Large intestine (tissue), 3 donors: Measurements from ENCODE around the gene FRZB. TPM values are rescaled to one million over a fixed set of nuclear protein-coding genes. Genes with fewer than 3 reads are reported as not detected.
A peak's percentile ranks its signal among the peaks of the same experiment; 100 is the strongest.
"Not testable (repeated sequence)": the region's sequence is repeated elsewhere in the genome, so short reads cannot be mapped to it uniquely, and the experiment has no call there.

Source experiments
- DNase-seq, 2 donors: peaks; one replicate each; pipeline versions ENCODE4 v3.0.0 to v3.0.0-alpha.2; 2013
- H3K27ac ChIP-seq: one replicate; pipeline ENCODE4 v1.5.1; 2013; ENCODE audit warnings: low read length
- H3K27me3 ChIP-seq: 2 replicates; pipeline ENCODE4 v1.6.1; 2013; ENCODE audit warnings: low read length; ENCODE audit not compliant: control insufficient read depth, insufficient read depth
- H3K36me3 ChIP-seq: 2 replicates; pipeline ENCODE4 v1.6.1; 2013; ENCODE audit warnings: low read length; ENCODE audit not compliant: control insufficient read depth, insufficient read depth
- H3K4me1 ChIP-seq: one replicate; pipeline ENCODE4 v1.6.1; 2013; ENCODE audit warnings: low read length; ENCODE audit not compliant: control insufficient read depth, insufficient read depth
- H3K4me3 ChIP-seq: one replicate; pipeline ENCODE4 v1.5.1; 2013; ENCODE audit warnings: low read length
- H3K9me3 ChIP-seq: one replicate; pipeline ENCODE4 v1.6.1; 2013; ENCODE audit warnings: mild to moderate bottlenecking, low read depth, low read length, moderate library complexity; ENCODE audit not compliant: control insufficient read depth
- WGBS: methylation state at CpG from one replicate; pipeline ENCODE4 v1.1.5; 2013; ENCODE audit warnings: low lambda C conversion rate; ENCODE audit not compliant: insufficient coverage; 5-methylcytosine and 5-hydroxymethylcytosine counted together
- polyA plus RNA-seq: library from polyadenylated mRNA; unstranded; fragments of 120-200 nt; gene quantifications from one replicate; pipeline ENCODE4 v1.2.1, GENCODE V29; 2013

Gene FRZB
- polyA plus RNA-seq, 1 donor: 34.5 TPM

DNA sequence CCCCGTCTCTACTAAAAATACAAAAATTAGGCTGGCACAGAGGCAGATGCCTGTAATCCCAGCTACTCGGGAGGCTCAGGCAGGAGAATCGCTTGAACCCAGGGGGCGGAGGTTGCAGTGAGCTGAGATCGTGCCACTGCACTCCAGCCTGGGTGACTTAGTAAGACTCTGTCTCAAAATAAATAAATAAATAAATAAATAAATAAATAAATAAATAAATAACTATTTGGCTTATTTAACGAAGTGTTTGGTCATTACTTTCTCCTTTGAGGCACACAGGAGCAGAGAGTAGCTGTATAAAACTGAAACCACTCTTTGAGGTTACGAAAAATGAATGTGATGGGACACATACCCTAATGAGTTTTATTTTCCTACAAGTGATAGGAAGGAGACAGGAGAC, 26.6 kb upstream of the FRZB start:
- H3K27ac ChIP-seq, H3K36me3 ChIP-seq, H3K9me3 ChIP-seq, H3K27me3 ChIP-seq, H3K4me3 ChIP-seq, DNase-seq: not testable (repeated sequence)
- peaks cover 14% of the 10 kb centered on the region for H3K4me1 ChIP-seq
- 93% methylated on average over 3 of the region's 7 CpGs for WGBS

DNA sequence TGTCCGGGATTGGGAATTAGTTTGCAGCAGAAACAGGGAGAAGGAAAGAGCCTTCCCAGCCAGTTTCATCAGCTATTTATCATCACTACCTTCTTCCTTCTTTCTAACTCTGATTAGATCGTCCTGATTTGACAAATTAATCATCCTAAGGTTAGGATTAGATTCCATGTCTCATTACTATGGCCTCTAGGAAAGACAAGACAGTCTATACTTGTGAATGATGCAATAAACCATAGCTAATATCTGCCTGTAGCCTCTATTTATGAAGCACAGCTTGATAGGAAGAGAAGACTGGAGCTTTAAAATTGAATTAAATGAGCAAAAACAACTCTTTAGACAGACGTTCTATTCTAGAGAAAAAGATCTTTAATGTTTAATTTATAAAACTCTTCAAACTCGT, 25.2 kb upstream of the FRZB start:
- Histone ChIP-seq H3K36me3 (no peaks in the 10 kb centered on the region), H3K9me3 (peaks cover 2% of the 10 kb centered on the region), H3K4me1 (peaks cover 14% of the 10 kb centered on the region), H3K27ac (peak overlapping the region; percentile 89), H3K27me3 (no peaks in the 10 kb centered on the region), H3K4me3 (no peak overlapping the region)
- WGBS: 51% methylated on average over 3 of the region's 4 CpGs
- DNase-seq: peak in 1 of 2 donors; percentile 33

DNA sequence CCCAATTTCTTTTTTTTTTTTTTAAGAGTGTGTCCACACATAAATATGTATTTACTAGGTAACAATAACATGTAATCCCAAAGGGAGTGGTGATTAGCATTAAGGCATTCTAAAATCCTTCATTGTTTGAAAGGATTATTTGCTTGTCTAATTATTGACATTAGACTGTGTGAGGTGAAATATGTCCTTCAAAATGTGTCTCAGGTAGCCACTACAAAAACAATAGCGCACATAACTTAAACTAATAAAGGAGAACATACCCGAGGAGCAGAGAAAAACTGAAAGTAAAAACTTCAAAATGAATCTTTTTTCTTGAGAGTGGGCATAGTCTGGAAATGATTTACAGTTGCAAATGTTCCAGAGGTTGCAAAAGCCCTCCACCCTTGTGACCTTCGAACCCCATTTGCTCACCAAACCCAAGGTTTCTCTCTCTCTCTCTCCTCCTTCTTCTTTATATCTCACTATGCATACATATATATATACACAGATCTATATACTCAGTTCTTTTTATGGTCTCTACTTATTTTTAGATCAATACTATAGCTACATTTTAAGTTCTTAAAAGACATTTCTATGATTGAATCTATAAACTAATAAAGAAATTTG, 24.4 kb upstream of the FRZB start:
- Histone ChIP-seq H3K4me1 (peaks cover 14% of the 10 kb centered on the region), H3K27ac (peak overlapping the region; percentile 89), H3K4me3 (peak overlapping the region; percentile 44), H3K9me3 (peaks cover 2% of the 10 kb centered on the region), H3K27me3 (no peaks in the 10 kb centered on the region), H3K36me3 (no peaks in the 10 kb centered on the region)
- DNase-seq: peak; percentile 69 to 85
- 6% methylated on average over 2 of the region's 3 CpGs for WGBS

- Histone ChIP-seq H3K4me3 (peak overlapping the region; percentile 44), H3K36me3 (no peaks in the 10 kb centered on the region), H3K27ac (peak overlapping the region; percentile 89), H3K27me3 (no peaks in the 10 kb centered on the region), H3K4me1 (peaks cover 14% of the 10 kb centered on the region), H3K9me3 (peaks cover 2% of the 10 kb centered on the region)
- peak; percentile 26 to 69 for DNase-seq
- no CpG with 5 or more reads among the region's 7 CpGs for WGBS
These were observed 23.9 kb upstream of the FRZB start for GRCh38 chr2:182890305-182890704.

DNA sequence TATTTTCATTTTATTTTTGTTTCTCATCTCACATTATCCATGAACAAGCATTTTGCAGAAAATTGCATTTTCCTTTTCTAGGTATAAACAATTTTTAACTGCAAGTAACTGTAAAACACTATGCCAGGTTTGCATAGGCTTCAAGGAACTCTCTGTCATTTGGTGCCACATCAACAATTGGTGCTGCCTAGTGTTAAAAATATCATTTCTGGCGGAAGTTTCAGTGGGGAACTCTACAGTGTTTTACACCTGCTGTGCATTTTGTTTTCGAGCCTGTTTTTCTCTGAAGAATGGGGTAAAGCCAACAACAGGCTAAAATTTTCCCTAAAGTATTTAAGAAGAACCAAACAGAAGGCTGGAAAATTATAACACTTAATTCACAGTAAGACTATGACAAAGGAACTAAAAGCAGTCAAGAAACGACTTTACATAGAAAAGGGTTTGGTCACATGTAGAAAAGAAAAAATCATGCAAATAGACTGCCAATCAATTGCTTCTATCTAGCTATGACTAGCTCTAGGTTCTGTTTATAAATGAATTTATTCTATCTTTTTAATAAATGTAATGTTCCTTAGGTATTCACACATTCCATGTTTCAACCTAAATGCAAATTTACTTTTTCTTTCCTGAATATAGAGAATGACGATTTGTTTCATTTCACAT, 21.4 kb upstream of the FRZB start:
- Histone ChIP-seq H3K9me3 (no peaks in the 10 kb centered on the region), H3K27me3 (no peaks in the 10 kb centered on the region), H3K4me1 (peaks cover 14% of the 10 kb centered on the region), H3K36me3 (no peaks in the 10 kb centered on the region), H3K4me3 (no peak overlapping the region), H3K27ac (no peak overlapping the region)
- 94% methylated on average over 2 of the region's 4 CpGs for WGBS
- no peak for DNase-seq

DNA sequence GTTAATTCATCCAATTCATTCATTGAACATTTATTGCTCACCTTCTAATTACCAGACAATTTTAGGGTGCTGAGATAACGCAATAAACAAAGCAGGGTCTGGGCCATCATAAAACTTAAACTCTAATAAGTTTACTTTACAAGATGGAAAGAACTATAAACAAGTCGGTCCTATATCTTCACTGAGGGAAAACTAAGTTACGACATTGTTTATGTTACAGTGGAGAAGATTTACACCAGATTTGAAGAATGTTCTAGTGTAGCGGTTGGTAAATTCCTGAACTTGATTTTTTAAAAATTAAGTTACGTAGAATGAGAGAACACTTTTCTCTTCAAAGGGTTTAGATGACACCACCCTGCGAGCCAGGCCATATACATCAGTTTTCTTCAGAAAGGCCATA, 20.7 kb upstream of the FRZB start:
- H3K27ac ChIP-seq: no peak overlapping the region
- peaks cover 14% of the 10 kb centered on the region for H3K4me1 ChIP-seq
- H3K9me3 ChIP-seq: no peaks in the 10 kb centered on the region
- H3K4me3 ChIP-seq: no peak overlapping the region
- H3K27me3 ChIP-seq: no peaks in the 10 kb centered on the region
- WGBS: 60% methylated on average over 4 of the region's 6 CpGs
- H3K36me3 ChIP-seq: no peaks in the 10 kb centered on the region
- DNase-seq: no peak

DNA sequence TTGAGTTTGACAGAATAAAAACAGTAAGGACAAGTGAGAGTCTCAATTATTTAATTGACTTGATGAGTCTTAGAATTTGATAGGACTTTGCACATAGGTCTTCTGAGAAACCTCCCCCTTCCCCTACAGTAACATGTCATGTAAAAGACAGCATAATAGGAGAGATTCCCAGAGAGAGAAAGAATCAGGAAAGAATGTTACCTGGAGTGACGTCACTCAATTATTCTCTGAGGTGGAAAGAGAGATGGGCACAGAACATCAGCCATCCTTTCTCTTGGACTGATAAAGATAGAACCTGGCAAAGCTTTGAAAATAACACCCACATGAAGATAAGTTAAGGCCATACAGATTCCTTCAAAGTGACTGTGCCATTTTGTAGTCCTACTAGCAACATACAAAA, 19.3 kb upstream of the FRZB start:
- Histone ChIP-seq H3K27ac (no peak overlapping the region), H3K27me3 (no peaks in the 10 kb centered on the region), H3K9me3 (no peaks in the 10 kb centered on the region), H3K4me3 (no peak overlapping the region), H3K4me1 (peaks cover 5% of the 10 kb centered on the region), H3K36me3 (no peaks in the 10 kb centered on the region)
- no peak for DNase-seq
- WGBS: 100% methylated on average over 1 of the region's 1 CpG

DNA sequence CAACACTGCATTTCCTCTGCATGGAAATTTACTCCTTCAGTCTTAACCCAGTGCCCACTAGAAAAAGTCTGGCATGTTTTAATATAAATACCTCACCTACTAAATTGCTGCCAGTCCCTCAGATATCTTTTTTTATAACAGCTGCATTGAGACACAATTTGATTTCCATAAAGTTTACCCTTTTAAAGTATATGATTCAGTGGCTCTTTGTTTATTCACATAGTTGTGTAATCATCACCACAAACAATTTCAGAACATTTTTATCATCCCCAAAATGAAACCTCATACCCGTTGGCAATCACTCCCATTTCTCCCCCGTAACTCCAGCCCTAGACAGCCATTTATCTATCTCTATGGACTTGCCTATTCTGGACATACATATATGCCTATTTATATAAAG, 17.0 kb upstream of the FRZB start:
- H3K36me3 ChIP-seq: no peaks in the 10 kb centered on the region
- H3K4me3 ChIP-seq: no peak overlapping the region
- no peak overlapping the region for H3K27ac ChIP-seq
- WGBS: 100% methylated on average over 1 of the region's 2 CpGs
- no peaks in the 10 kb centered on the region for H3K27me3 ChIP-seq
- no peaks in the 10 kb centered on the region for H3K4me1 ChIP-seq
- DNase-seq: no peak
- no peaks in the 10 kb centered on the region for H3K9me3 ChIP-seq

DNA sequence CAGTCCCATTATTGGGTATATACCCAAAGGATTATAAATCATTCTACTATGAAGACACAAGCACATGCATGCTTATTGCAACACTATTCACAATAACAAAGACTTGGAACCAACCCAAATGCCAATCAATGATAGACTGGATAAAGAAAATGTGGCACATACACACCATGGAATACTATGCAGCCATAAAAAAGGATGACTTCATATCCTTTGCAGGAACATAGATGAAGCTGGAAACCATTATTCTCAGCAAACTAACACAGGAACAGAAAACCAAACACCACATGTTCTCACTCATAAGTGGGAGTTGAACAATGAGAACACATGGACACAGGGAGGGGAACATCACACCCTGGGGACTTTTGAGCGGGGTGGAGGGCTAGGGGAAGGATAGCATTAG, 13.7 kb upstream of the FRZB start:
- not testable (repeated sequence) for H3K27ac ChIP-seq, DNase-seq, H3K27me3 ChIP-seq, H3K9me3 ChIP-seq, H3K4me1 ChIP-seq, H3K36me3 ChIP-seq, H3K4me3 ChIP-seq
- WGBS: no CpG with 5 or more reads among the region's 1 CpG

- H3K27me3 ChIP-seq, H3K27ac ChIP-seq, H3K9me3 ChIP-seq, H3K4me3 ChIP-seq, H3K36me3 ChIP-seq, H3K4me1 ChIP-seq, DNase-seq: not testable (repeated sequence)
- 100% methylated on average over 1 of the region's 1 CpG for WGBS
These were observed 10.2 kb upstream of the FRZB start for GRCh38 chr2:182876653-182877052.

DNA sequence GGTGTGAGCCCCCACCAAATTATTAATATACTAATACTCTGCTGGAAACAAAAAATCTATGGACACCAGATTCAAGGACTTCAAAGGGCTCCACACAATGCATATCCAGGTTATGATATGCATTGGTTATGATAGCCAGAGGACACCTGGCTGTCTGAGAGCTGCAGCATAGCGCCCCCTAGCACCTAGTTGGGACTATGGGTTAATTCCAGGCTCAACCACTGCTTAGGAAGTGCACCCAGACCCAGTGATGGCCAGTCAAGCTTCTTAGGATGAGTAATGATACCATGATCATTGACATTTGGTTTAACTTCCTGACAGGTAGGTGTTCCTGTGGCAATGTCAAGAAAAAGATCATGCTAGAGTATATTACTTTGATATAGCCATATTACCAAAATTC, 3.8 kb upstream of the FRZB start:
- Histone ChIP-seq H3K9me3 (no peaks in the 10 kb centered on the region), H3K27me3 (peaks cover 5% of the 10 kb centered on the region), H3K4me1 (peaks cover 10% of the 10 kb centered on the region), H3K27ac (no peak overlapping the region), H3K4me3 (no peak overlapping the region), H3K36me3 (no peaks in the 10 kb centered on the region)
- no CpG with 5 or more reads among the region's 1 CpG for WGBS
- peak; percentile 24 to 29 for DNase-seq
